GM18868 (cell line): Measurements from ENCODE around the gene ADD1.
A peak's percentile ranks its signal among the peaks of the same experiment; 100 is the strongest.

Experiments used
- ATAC-seq: cut with Tn5 transposase; IDR thresholded peaks from one replicate; pipeline ENCODE4 v1.9.1; 2021; ENCODE audit warnings: mild to moderate bottlenecking, moderate library complexity; ENCODE audit not compliant: unreplicated experiment

ADD1 gene

DNA sequence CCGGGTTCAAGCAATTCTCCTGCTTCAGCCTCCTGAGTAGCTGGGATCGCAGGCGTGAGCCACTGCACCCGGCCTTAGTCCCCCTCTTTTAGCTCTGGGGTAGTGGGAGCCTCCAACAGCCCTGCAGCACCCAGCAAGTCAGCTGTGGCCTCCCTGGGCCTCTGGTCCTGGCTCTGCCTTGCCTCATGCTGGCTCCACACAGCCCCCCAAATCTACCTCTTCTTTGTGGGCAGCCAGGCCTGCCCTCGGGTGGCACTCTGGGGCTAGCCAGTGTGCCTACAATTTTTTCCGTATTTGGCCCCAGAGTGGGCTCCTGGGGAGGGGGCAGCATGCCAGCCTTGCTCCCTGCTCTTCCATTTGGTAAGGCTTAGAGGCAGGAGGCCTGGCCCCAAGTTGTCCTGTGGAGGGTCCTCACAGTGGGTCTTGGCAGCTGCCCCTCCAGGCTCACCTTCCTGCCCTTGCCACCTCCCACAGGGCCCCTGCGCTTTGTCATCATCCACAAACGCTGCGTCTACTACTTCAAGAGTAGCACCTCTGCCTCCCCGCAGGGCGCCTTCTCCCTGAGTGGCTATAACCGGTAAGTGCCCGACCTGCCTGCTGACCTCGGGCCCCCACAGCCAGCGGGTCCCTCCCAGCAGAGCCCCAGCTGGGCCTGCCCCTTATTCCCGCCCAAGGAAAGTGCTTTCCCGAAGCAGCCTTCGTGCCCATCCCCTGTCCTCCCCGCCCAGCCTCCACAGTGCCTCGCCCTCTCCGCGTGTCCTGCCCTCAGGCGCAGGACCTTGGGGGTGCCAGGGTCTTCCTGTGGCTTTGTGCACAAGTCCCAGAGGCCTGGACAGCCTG lies 21.0 kb upstream of the ADD1 start:
- no peak for ATAC-seq

DNA sequence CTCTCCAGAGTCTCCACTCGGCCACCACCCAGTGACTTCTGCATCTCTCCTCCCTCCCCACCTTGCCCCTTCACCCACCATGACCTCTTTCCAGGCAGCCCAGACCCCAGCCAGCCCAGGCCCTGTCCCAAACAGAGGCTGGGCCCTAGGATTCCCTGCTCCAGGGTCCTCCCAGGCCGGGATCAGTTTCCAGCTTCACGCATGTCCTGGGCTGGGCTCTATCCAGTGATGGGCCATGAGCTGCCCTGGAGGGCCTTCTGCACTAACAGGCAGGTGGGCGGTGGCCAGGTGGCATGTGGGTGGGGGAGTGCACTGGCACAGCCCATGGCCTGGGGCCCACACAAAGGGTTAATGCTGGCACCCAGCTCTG lies 20.4 kb upstream of the ADD1 start:
- no peak for ATAC-seq

- no peak for ATAC-seq
Measured at GRCh38 chr4:2823671-2824328, 19.8 kb upstream of the ADD1 start.

- ATAC-seq: no peak
Measured at GRCh38 chr4:2824329-2824835, 19.3 kb upstream of the ADD1 start.

- no peak for ATAC-seq
Measured at GRCh38 chr4:2824836-2825381, 18.7 kb upstream of the ADD1 start.

- no peak for ATAC-seq
Measured at GRCh38 chr4:2825740-2826139, 17.9 kb upstream of the ADD1 start.

- no peak for ATAC-seq
Measured at GRCh38 chr4:2827071-2827873, 16.4 kb upstream of the ADD1 start.

GRCh38 chr4:2827874-2828751 lies 15.5 kb upstream of the ADD1 start:
- ATAC-seq: no peak

GRCh38 chr4:2828758-2829181 lies 14.9 kb upstream of the ADD1 start:
- ATAC-seq: no peak

DNA sequence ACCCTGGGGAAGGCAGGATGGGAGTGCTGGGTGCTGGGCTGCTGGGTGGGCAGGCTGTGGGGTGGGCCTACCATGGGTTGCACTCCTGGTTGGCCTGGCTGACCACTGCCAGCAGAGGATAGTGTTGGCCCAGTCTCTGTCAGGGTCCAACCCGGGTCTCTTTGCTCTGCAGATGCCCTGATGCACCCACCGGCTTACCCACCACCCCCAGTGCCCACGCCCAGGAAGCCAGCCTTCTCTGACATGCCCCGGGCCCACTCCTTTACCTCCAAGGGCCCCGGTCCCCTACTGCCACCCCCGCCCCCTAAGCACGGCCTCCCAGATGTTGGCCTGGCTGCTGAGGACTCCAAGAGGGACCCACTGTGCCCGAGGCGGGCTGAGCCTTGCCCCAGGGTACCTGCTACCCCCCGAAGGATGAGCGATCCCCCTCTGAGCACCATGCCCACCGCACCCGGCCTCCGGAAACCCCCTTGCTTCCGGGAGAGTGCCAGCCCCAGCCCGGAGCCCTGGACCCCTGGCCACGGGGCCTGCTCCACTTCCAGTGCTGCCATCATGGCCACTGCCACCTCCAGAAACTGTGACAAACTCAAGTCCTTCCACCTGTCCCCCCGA lies 14.2 kb upstream of the ADD1 start:
- no peak for ATAC-seq

DNA sequence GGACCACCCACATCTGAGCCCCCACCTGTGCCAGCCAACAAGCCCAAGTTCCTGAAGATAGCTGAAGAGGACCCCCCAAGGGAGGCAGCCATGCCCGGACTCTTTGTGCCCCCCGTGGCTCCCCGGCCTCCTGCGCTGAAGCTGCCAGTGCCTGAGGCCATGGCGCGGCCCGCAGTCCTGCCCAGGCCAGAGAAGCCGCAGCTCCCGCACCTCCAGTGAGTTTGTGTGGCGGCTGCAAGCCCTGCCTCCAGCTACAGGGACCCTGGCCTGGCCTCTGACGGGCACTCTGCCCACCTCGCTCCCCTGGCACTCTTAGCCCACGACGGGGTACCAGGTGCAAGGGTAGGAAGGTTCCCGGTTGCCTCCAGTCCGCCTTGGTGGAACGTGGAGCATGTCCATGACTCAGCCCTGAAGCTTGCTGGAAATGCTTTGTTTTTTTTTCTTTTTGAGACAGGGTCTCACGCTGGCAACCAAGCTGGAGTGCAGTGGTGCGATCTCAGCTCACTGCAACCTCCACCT lies 13.7 kb upstream of the ADD1 start:
- ATAC-seq: no peak

DNA sequence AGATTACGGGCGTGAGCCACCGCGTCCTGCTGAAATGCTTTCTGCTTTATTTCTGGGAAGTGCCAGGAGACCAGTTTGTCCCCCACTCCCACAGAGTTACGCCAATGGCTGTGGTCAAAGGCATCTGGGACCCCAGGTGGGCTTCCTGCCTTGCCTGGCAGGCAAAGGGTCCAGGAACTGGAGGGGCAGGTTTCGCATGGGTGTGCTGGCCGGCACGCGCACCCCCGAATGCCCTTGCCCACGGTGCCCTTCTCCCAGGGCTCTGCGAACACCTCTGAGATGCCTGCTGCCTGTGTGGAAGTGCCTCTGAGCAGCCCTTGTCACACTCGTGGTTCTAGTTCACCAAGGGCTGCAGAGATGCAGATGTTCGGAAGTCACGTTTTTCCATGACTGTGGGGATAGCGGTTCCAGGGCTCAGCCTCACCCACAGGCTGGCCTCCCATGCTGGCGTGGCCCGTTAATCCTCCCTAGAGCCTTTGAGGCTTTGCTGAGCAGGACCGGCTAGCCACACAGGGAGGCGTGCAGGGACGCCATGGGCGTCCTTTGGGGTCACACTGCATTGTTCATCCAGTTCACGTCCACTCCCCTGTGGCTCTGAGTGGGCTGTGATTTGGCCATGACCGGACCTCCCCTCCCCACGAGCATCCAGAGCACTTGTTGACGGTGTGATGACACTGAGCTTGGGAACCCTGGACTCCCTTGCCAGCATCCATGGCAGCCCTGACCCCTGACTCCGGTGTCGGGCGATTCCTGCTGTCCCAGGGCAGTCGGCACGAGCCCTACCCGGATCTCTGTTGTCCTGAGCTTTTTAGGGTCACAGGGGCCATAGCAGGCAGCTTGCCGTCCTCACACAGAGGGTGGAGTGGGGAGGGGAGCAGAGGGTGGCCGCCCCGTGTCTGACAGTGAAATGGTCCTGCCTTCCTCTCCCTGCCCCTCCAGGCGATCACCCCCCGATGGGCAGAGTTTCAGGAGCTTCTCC lies 12.7 kb upstream of the ADD1 start:
- ATAC-seq: no peak

DNA sequence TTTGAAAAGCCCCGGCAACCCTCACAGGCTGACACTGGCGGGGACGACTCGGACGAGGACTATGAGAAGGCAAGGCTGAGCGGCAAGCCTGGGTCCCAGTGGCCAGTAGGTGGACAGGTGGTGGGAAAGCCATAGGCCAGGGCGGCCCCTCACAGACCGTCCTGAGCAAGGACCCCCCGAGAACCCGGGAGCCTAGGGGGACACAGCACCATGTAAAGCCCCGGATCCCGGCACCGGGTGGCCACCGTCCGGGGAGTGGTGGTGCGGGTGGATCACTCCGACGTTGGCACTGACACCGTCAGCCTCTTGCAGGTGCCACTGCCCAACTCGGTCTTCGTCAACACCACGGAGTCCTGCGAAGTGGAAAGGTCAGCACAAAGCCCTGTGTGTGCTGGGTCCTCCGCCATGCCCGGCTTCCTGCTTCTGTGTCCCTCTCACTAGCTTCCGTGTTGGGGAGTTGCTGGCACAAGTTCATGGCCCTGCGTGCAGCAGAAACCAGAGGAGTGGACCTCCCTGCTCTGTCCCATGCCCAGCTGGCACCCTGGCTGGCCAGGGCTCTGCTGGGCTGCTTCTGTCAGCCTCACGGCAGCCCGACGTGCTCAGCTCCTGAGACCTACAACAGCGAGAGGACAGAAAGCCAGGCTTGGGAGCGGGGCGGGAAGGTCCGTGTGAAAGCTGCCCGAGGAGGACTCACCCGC lies 11.9 kb upstream of the ADD1 start:
- no peak for ATAC-seq

GRCh38 chr4:2832309-2832980 lies 11.2 kb upstream of the ADD1 start:
- ATAC-seq: peak; percentile 81

GRCh38 chr4:2832981-2833670 lies 10.5 kb upstream of the ADD1 start:
- ATAC-seq: no peak

GRCh38 chr4:2833671-2834000 lies 10.0 kb upstream of the ADD1 start:
- ATAC-seq: no peak
